ENCODE data around the gene TNS3. TPM values are rescaled to one million over a fixed set of nuclear protein-coding genes. Genes with fewer than 3 reads are reported as not detected.

Gene TNS3
- total RNA-seq, 1 experiment from 2014 or later: 9.5 TPM

GRCh38 chr7:47596502-47597202 is 14.7 kb upstream of the TNS3 start:
- Histone ChIP-seq H3K14ac (ENCODE audit: insufficient read depth, low read length) (no peak overlapping the region), H3K9me3 (ENCODE audit: control insufficient read depth, low read depth, low read length) (peaks cover 24% of the 10 kb centered on the region), H3K79me2 (ENCODE audit: insufficient read depth, low read length) (no peaks in the 10 kb centered on the region), H3K79me1 (ENCODE audit: insufficient read depth, low read depth, low read length, poor library complexity, severe bottlenecking) (no peaks in the 10 kb centered on the region), H3K4me1 (ENCODE audit: insufficient read depth, low read length) (peaks cover 6% of the 10 kb centered on the region; the same call in 1 of the 2 replicates), H3K18ac (ENCODE audit: insufficient read length, low read depth, low read length) (no peak overlapping the region), H3K27me3 (ENCODE audit: insufficient read depth, low read length) (no peaks in the 10 kb centered on the region), H2AK5ac (ENCODE audit: insufficient read length, low read length) (no peak overlapping the region), H2BK20ac (ENCODE audit: low read depth, low read length, poor library complexity, severe bottlenecking) (no peak overlapping the region), H3K56ac (ENCODE audit: insufficient read length, low read depth, low read length) (no peak overlapping the region), H4K8ac (replicated peaks; ENCODE audit: insufficient read length, low read depth, low read length) (no peak overlapping the region), H2BK120ac (ENCODE audit: low read depth, low read length, poor library complexity, severe bottlenecking) (no peak overlapping the region), H2AFZ (ENCODE audit: low read length) (no peak overlapping the region), H3T11ph (ENCODE audit: low read length) (no peak overlapping the region), H3K23me2 (ENCODE audit: insufficient read length, low read depth, low read length, poor library complexity, severe bottlenecking) (no peaks in the 10 kb centered on the region), H2BK15ac (ENCODE audit: low read depth, low read length) (no peak overlapping the region), H4K5ac (ENCODE audit: insufficient read length, low read depth, low read length) (no peak overlapping the region), H3K9ac (ENCODE audit: extremely low read depth, insufficient read length, low read length) (no peak overlapping the region), H3K23ac (ENCODE audit: insufficient read length, low read depth, low read length) (no peak overlapping the region), H4K91ac (ENCODE audit: insufficient read length, low read depth, low read length) (no peak overlapping the region), H3K4me2 (ENCODE audit: insufficient read depth, insufficient read length, low read length) (no peak overlapping the region), H2BK5ac (ENCODE audit: insufficient read length, low read length) (no peak overlapping the region), H3K27ac (ENCODE audit: insufficient read length, low read depth, low read length) (no peak overlapping the region), H4K20me1 (ENCODE audit: control insufficient read depth, insufficient read depth, insufficient read length) (no peaks in the 10 kb centered on the region), H2BK12ac (ENCODE audit: insufficient read length, low read depth, low read length) (no peak overlapping the region), H3K4ac (ENCODE audit: low read depth, low read length) (no peak overlapping the region)
- WGBS (ENCODE audit: extremely low coverage, insufficient read length, low lambda C conversion rate): no CpG with 5 or more reads among the region's 12 CpGs
- Mint-ChIP-seq H3K36me3 (ENCODE audit: insufficient read depth in 1 of 3, low read depth in 3 of 3) (peaks cover 0 to 19% (median 0%) of the 10 kb centered on the region in 3 experiments; a peak in 4 of 7 replicates), H3K27me3 (ENCODE audit: low read depth) (peaks cover 2% of the 10 kb centered on the region), H3K4me3 (no peak overlapping the region), H3K27ac (0 out of 7 replicates have a peak overlapping the region, but pooled peaks of 1 of the 3 experiments have one; percentile 27), H3K4me1 (peaks cover 10 to 11% of the 10 kb centered on the region in 2 experiments), H3K9me3 (peaks cover 20% of the 10 kb centered on the region in 2 experiments)
- DNase-seq: no peak
- no peak for TF ChIP-seq CTCF (conservative IDR thresholded peaks at IDR 0.05)
